GM23338 (cell line): ENCODE data around the gene ARHGAP10.
"Not testable (repeated sequence)": the region's sequence is repeated elsewhere in the genome, so short reads cannot be mapped to it uniquely, and the experiment has no call there.

Source experiments
- CREB1 ChIP-seq: fragments of 250-450 bp; sonication (Bioruptor Pico); IDR thresholded peaks from 2 replicates; pipeline ENCODE4 v1.5.0; 2020; ENCODE audit warnings: low read depth, mild to moderate bottlenecking, moderate library complexity
- EZH2 ChIP-seq: fragments of 200-600 bp; sonication (generic); IDR thresholded peaks from one replicate; pipeline ENCODE4 v1.8.0; 2017; ENCODE audit warnings: antibody characterized with exemption, mild to moderate bottlenecking, low read depth; ENCODE audit not compliant: unreplicated experiment
- EZH2phosphoT487 ChIP-seq: fragments of 200-600 bp; sonication (generic); IDR thresholded peaks from one replicate; pipeline ENCODE4 v1.8.1; 2018; ENCODE audit warnings: antibody characterized with exemption; ENCODE audit not compliant: unreplicated experiment
- JUNB ChIP-seq: IDR thresholded peaks from one replicate; pipeline ENCODE4 v1.6.1; 2016; ENCODE audit warnings: antibody characterized with exemption; ENCODE audit not compliant: unreplicated experiment
- POLR2AphosphoS5 ChIP-seq: IDR thresholded peaks from 2 replicates; pipeline ENCODE4 v1.6.1; 2016; ENCODE audit warnings: antibody characterized with exemption, low read depth
- TF ChIP-seq, protein P1 (sequence below), 2 experiments: fragments of 200-600 bp in 1 of 2; sonication (generic) in 1 of 2; conservative IDR thresholded peaks; 2 replicates each; pipeline versions ENCODE4 v1.5.1 to v1.6.1; 2016 to 2017; ENCODE audit warnings: antibody characterized with exemption in 2 of 2, low read depth in 2 of 2, mild to moderate bottlenecking in 2 of 2, moderate library complexity in 1 of 2
- TF ChIP-seq, protein P2 (sequence below): IDR thresholded peaks from 2 replicates; pipeline ENCODE4 v1.6.1; 2016; ENCODE audit warnings: antibody characterized with exemption
- TF ChIP-seq, protein P3 (sequence below): IDR thresholded peaks from one replicate; pipeline ENCODE4 v1.6.1; 2018; ENCODE audit warnings: antibody characterized with exemption; ENCODE audit not compliant: unreplicated experiment

DNA sequence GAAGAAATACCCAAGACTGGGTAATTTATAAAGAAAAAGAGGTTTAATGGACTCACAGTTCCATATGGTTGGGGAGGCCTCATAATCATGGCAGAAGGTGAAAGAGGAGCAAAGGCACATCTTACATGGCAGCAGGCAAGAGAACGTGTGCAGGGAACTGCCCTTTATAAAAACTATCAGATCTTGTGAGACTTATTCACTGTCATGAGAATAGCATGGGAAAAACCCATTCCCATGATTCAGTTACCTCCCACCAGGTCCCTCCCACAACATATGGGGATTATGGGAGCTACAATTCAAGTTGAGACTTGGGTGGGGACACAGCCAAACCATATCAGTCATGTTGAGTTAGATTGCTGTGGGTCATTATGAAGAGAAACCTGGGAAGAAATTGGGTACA, 153.3 kb downstream of the ARHGAP10 start:
- TF ChIP-seq EZH2, EZH2phosphoT487, CREB1, POLR2AphosphoS5, JUNB: not testable (repeated sequence)
- TF ChIP-seq, protein P1, sequence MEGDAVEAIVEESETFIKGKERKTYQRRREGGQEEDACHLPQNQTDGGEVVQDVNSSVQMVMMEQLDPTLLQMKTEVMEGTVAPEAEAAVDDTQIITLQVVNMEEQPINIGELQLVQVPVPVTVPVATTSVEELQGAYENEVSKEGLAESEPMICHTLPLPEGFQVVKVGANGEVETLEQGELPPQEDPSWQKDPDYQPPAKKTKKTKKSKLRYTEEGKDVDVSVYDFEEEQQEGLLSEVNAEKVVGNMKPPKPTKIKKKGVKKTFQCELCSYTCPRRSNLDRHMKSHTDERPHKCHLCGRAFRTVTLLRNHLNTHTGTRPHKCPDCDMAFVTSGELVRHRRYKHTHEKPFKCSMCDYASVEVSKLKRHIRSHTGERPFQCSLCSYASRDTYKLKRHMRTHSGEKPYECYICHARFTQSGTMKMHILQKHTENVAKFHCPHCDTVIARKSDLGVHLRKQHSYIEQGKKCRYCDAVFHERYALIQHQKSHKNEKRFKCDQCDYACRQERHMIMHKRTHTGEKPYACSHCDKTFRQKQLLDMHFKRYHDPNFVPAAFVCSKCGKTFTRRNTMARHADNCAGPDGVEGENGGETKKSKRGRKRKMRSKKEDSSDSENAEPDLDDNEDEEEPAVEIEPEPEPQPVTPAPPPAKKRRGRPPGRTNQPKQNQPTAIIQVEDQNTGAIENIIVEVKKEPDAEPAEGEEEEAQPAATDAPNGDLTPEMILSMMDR (conservative IDR thresholded peaks at IDR 0.05; ENCODE audit: low read depth in 2 of 2), result not testable (repeated sequence)
- TF ChIP-seq, protein P2, sequence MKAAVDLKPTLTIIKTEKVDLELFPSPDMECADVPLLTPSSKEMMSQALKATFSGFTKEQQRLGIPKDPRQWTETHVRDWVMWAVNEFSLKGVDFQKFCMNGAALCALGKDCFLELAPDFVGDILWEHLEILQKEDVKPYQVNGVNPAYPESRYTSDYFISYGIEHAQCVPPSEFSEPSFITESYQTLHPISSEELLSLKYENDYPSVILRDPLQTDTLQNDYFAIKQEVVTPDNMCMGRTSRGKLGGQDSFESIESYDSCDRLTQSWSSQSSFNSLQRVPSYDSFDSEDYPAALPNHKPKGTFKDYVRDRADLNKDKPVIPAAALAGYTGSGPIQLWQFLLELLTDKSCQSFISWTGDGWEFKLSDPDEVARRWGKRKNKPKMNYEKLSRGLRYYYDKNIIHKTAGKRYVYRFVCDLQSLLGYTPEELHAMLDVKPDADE, result not testable (repeated sequence)
- TF ChIP-seq, protein P3, sequence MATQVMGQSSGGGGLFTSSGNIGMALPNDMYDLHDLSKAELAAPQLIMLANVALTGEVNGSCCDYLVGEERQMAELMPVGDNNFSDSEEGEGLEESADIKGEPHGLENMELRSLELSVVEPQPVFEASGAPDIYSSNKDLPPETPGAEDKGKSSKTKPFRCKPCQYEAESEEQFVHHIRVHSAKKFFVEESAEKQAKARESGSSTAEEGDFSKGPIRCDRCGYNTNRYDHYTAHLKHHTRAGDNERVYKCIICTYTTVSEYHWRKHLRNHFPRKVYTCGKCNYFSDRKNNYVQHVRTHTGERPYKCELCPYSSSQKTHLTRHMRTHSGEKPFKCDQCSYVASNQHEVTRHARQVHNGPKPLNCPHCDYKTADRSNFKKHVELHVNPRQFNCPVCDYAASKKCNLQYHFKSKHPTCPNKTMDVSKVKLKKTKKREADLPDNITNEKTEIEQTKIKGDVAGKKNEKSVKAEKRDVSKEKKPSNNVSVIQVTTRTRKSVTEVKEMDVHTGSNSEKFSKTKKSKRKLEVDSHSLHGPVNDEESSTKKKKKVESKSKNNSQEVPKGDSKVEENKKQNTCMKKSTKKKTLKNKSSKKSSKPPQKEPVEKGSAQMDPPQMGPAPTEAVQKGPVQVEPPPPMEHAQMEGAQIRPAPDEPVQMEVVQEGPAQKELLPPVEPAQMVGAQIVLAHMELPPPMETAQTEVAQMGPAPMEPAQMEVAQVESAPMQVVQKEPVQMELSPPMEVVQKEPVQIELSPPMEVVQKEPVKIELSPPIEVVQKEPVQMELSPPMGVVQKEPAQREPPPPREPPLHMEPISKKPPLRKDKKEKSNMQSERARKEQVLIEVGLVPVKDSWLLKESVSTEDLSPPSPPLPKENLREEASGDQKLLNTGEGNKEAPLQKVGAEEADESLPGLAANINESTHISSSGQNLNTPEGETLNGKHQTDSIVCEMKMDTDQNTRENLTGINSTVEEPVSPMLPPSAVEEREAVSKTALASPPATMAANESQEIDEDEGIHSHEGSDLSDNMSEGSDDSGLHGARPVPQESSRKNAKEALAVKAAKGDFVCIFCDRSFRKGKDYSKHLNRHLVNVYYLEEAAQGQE, result not testable (repeated sequence)
